ENCODE measurements around the gene ZFHX3. TPM values are rescaled to one million over a fixed set of nuclear protein-coding genes. Genes with fewer than 3 reads are reported as not detected.

The ZFHX3 gene
- total and polyA plus RNA-seq, 2 experiments from 2014 or later = 2.8 to 3.9 TPM

- Histone ChIP-seq H3F3A (ENCODE audit: insufficient read depth) (0 out of 2 replicates have a peak, but pooled peaks cover 4% of the 10 kb centered on the region), H2AFZ (no peak overlapping the region), H3K79me2 (ENCODE audit: insufficient read depth) (peaks cover 78% of the 10 kb centered on the region), H3K36me3 (ENCODE audit: low read depth) (peaks cover 9% of the 10 kb centered on the region; the same call in 1 of the 2 replicates), H3K4me3 (no peak overlapping the region), H3K9ac (no peak overlapping the region), H4K20me1 (ENCODE audit: insufficient read depth) (no peaks in the 10 kb centered on the region), H3K9me3 (ENCODE audit: low read depth) (no peaks in the 10 kb centered on the region), H3K9me2 (ENCODE audit: insufficient read depth) (no peaks in the 10 kb centered on the region), H3K27me3 (replicated peaks; ENCODE audit: insufficient read depth) (no peaks in the 10 kb centered on the region), H3K4me2 (ENCODE audit: unreplicated experiment) (no peak overlapping the region), H3K4me1 (ENCODE audit: insufficient read depth) (no peaks in the 10 kb centered on the region), H3K27ac (no peak overlapping the region)
- in situ Hi-C loops (cut with MboI) = no loop called here
- TF ChIP-seq EZH2 (IDR thresholded peaks at IDR 0.05; ENCODE audit: insufficient read depth, poor library complexity, severe bottlenecking) (no peak), EZH2phosphoT487 (IDR thresholded peaks at IDR 0.05; ENCODE audit: insufficient read depth, low read depth) (no peak)
- DNase-seq = peak; percentile 35
- WGBS, 2 experiments (ENCODE audit: low coverage in 1 of 2, low lambda C conversion rate in 2 of 2, missing lambda C conversion rate in 2 of 2) = 86 to 88% methylated on average over 9 of the region's 9 CpGs
Measured at GRCh38 chr16:72952811-72953271, 95.1 kb downstream of the ZFHX3 start.

DNA sequence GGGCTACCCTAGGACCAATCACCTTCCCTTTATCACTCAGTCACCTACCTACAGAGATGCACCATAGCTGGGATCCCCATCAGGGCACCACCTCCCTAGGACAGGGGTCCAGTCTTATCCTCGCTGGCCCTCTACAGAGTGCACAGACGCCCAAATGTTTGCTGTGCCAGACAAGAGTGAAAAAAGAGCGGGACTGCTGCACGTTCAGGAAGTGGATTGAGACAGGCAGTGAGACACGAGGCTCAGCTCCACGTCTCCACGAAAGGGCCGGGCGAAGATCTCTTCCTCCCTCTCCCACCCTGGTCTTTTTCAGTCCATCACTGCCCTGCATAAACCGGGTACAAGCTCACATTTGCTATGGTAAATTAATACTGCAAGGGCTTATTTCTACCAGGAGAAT is 95.5 kb downstream of the ZFHX3 start:
- Histone ChIP-seq H3K27me3 (replicated peaks; ENCODE audit: insufficient read depth) (no peaks in the 10 kb centered on the region), H3K9me3 (ENCODE audit: low read depth) (no peaks in the 10 kb centered on the region), H4K20me1 (ENCODE audit: insufficient read depth) (no peaks in the 10 kb centered on the region), H3K4me2 (ENCODE audit: unreplicated experiment) (no peak overlapping the region), H3F3A (ENCODE audit: insufficient read depth) (0 out of 2 replicates have a peak, but pooled peaks cover 4% of the 10 kb centered on the region), H3K4me1 (ENCODE audit: insufficient read depth) (no peaks in the 10 kb centered on the region), H3K9me2 (ENCODE audit: insufficient read depth) (no peaks in the 10 kb centered on the region), H2AFZ (no peak overlapping the region), H3K36me3 (ENCODE audit: low read depth) (peaks cover 5% of the 10 kb centered on the region; the same call in 1 of the 2 replicates), H3K27ac (no peak overlapping the region), H3K9ac (no peak overlapping the region), H3K4me3 (no peak overlapping the region), H3K79me2 (ENCODE audit: insufficient read depth) (peaks cover 79% of the 10 kb centered on the region)
- in situ Hi-C loops (cut with MboI) = no loop called here
- no peak for TF ChIP-seq EZH2phosphoT487 (IDR thresholded peaks at IDR 0.05; ENCODE audit: insufficient read depth, low read depth)
- no peak for TF ChIP-seq EZH2 (IDR thresholded peaks at IDR 0.05; ENCODE audit: insufficient read depth, poor library complexity, severe bottlenecking)
- WGBS, 2 experiments (ENCODE audit: low coverage in 1 of 2, low lambda C conversion rate in 2 of 2, missing lambda C conversion rate in 2 of 2) = 91 to 94% methylated on average over 10 of the region's 10 CpGs
- DNase-seq = no peak

DNA sequence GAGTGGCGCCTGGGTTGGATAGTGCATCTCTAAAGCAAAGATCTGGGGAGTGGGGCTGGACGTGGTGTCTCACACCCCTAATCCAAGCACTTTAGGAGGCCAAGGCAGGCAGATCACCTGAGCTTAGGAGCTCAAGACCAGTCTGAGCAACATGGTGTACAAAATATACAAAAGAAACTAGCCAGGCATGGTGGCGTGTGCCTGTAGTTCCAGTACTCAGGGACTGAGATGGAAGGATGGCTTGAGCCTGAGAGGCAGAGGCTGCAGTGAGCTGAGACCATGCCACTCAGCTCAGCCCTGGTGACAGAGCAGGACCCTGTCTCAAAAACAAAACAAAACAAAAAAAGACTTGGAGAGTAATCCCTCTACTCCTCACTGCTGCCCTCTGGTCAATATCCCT is 96.0 kb downstream of the ZFHX3 start:
- no peak overlapping the region for H3K4me3 ChIP-seq
- peaks cover 79% of the 10 kb centered on the region for H3K79me2 ChIP-seq (ENCODE audit: insufficient read depth)
- H3K4me1 ChIP-seq (ENCODE audit: insufficient read depth) = no peaks in the 10 kb centered on the region
- H4K20me1 ChIP-seq (ENCODE audit: insufficient read depth) = no peaks in the 10 kb centered on the region
- H3K4me2 ChIP-seq (ENCODE audit: unreplicated experiment) = no peak overlapping the region
- WGBS, 2 experiments (ENCODE audit: low coverage in 1 of 2, low lambda C conversion rate in 2 of 2, missing lambda C conversion rate in 2 of 2) = 91 to 97% methylated on average over 3 of the region's 3 CpGs
- H3K36me3 ChIP-seq (ENCODE audit: low read depth) = no peaks in the 10 kb centered on the region; the same call in 1 of the 2 replicates
- no peaks in the 10 kb centered on the region for H3K9me2 ChIP-seq (ENCODE audit: insufficient read depth)
- no peak for DNase-seq
- in situ Hi-C loops (cut with MboI) = no loop called here
- 0 out of 2 replicates have a peak, but pooled peaks cover 4% of the 10 kb centered on the region for H3F3A ChIP-seq (ENCODE audit: insufficient read depth)
- no peaks in the 10 kb centered on the region for H3K27me3 ChIP-seq (replicated peaks; ENCODE audit: insufficient read depth)
- H3K9me3 ChIP-seq (ENCODE audit: low read depth) = no peaks in the 10 kb centered on the region
- H2AFZ ChIP-seq = no peak overlapping the region
- TF ChIP-seq EZH2phosphoT487 (IDR thresholded peaks at IDR 0.05; ENCODE audit: insufficient read depth, low read depth) (no peak), EZH2 (IDR thresholded peaks at IDR 0.05; ENCODE audit: insufficient read depth, poor library complexity, severe bottlenecking) (no peak)
- no peak overlapping the region for H3K9ac ChIP-seq
- H3K27ac ChIP-seq = no peak overlapping the region

- H3K27ac ChIP-seq = no peak overlapping the region
- in situ Hi-C loops (cut with MboI) = no loop called here
- H3K4me1 ChIP-seq (ENCODE audit: insufficient read depth) = no peaks in the 10 kb centered on the region
- H3K9ac ChIP-seq = no peak overlapping the region
- no peaks in the 10 kb centered on the region for H3K27me3 ChIP-seq (replicated peaks; ENCODE audit: insufficient read depth)
- no peak for DNase-seq
- no peak overlapping the region for H3K4me3 ChIP-seq
- no peak overlapping the region for H3K4me2 ChIP-seq (ENCODE audit: unreplicated experiment)
- H4K20me1 ChIP-seq (ENCODE audit: insufficient read depth) = no peaks in the 10 kb centered on the region
- no peaks in the 10 kb centered on the region; the same call in 1 of the 2 replicates for H3K36me3 ChIP-seq (ENCODE audit: low read depth)
- H3K9me2 ChIP-seq (ENCODE audit: insufficient read depth) = no peaks in the 10 kb centered on the region
- H3F3A ChIP-seq (ENCODE audit: insufficient read depth) = 0 out of 2 replicates have a peak, but pooled peaks cover 4% of the 10 kb centered on the region
- H3K9me3 ChIP-seq (ENCODE audit: low read depth) = no peaks in the 10 kb centered on the region
- no peak overlapping the region for H2AFZ ChIP-seq
- H3K79me2 ChIP-seq (ENCODE audit: insufficient read depth) = peaks cover 82% of the 10 kb centered on the region
- no peak for TF ChIP-seq EZH2phosphoT487 (IDR thresholded peaks at IDR 0.05; ENCODE audit: insufficient read depth, low read depth)
- no peak for TF ChIP-seq EZH2 (IDR thresholded peaks at IDR 0.05; ENCODE audit: insufficient read depth, poor library complexity, severe bottlenecking)
- 95 to 98% methylated on average over 20 of the region's 20 CpGs for WGBS, 2 experiments (ENCODE audit: low coverage in 1 of 2, low lambda C conversion rate in 2 of 2, missing lambda C conversion rate in 2 of 2)
Measured at GRCh38 chr16:72950669-72951068, 97.3 kb downstream of the ZFHX3 start.

Measured in GM23248 (cell line).